ENCODE measurements around the gene SSR1.

The SSR1 gene

GRCh38 chr6:7239590-7239948, 73.4 kb downstream of the SSR1 start:
- no peak for TF ChIP-seq CTCF (IDR thresholded peaks at IDR 0.05; ENCODE audit: control insufficient read depth, insufficient read depth, low read depth, low read length, missing control alignments)
- no peak overlapping the region for H3K4me3 ChIP-seq (ENCODE audit: control insufficient read depth, low read depth, low read length)
- DNase-seq (ENCODE audit: low read depth), result no peak

- no peak for DNase-seq (ENCODE audit: low read depth)
- H3K4me3 ChIP-seq (ENCODE audit: control insufficient read depth, low read depth, low read length), result no peak overlapping the region
- TF ChIP-seq CTCF (IDR thresholded peaks at IDR 0.05; ENCODE audit: control insufficient read depth, insufficient read depth, low read depth, low read length, missing control alignments), result peak; percentile 66
Measured at GRCh38 chr6:7238900-7239589, 74.0 kb downstream of the SSR1 start.

GRCh38 chr6:7238526-7238899, 74.5 kb downstream of the SSR1 start:
- no peak for TF ChIP-seq CTCF (IDR thresholded peaks at IDR 0.05; ENCODE audit: control insufficient read depth, insufficient read depth, low read depth, low read length, missing control alignments)
- no peak for DNase-seq (ENCODE audit: low read depth)
- H3K4me3 ChIP-seq (ENCODE audit: control insufficient read depth, low read depth, low read length), result no peak overlapping the region

- no peak for DNase-seq (ENCODE audit: low read depth)
- TF ChIP-seq CTCF (IDR thresholded peaks at IDR 0.05; ENCODE audit: control insufficient read depth, insufficient read depth, low read depth, low read length, missing control alignments), result no peak
- H3K4me3 ChIP-seq (ENCODE audit: control insufficient read depth, low read depth, low read length), result no peak overlapping the region
Measured at GRCh38 chr6:7237653-7238188, 75.3 kb downstream of the SSR1 start.

GRCh38 chr6:7236306-7237209, 76.4 kb downstream of the SSR1 start:
- DNase-seq (ENCODE audit: low read depth), result no peak
- no peak for TF ChIP-seq CTCF (IDR thresholded peaks at IDR 0.05; ENCODE audit: control insufficient read depth, insufficient read depth, low read depth, low read length, missing control alignments)
- no peak overlapping the region for H3K4me3 ChIP-seq (ENCODE audit: control insufficient read depth, low read depth, low read length)

GRCh38 chr6:7235712-7236305, 77.2 kb downstream of the SSR1 start:
- no peak overlapping the region for H3K4me3 ChIP-seq (ENCODE audit: control insufficient read depth, low read depth, low read length)
- no peak for DNase-seq (ENCODE audit: low read depth)
- no peak for TF ChIP-seq CTCF (IDR thresholded peaks at IDR 0.05; ENCODE audit: control insufficient read depth, insufficient read depth, low read depth, low read length, missing control alignments)

Data from AG09309 (cell line).